GM21381 (cell line): Measurements from ENCODE around the gene SLC22A31.

Experiments
- ATAC-seq: cut with Tn5 transposase; IDR thresholded peaks from one replicate; pipeline ENCODE4 v1.9.1; 2021; ENCODE audit warnings: mild to moderate bottlenecking, moderate library complexity; ENCODE audit not compliant: unreplicated experiment

The SLC22A31 gene

GRCh38 chr16:89179656-89180315 is 20.6 kb downstream of the SLC22A31 start:
- no peak for ATAC-seq

- no peak for ATAC-seq
These were observed 21.2 kb downstream of the SLC22A31 start for GRCh38 chr16:89179148-89179484.

- ATAC-seq: no peak
These were observed 21.7 kb downstream of the SLC22A31 start for GRCh38 chr16:89178453-89179147.

GRCh38 chr16:89177501-89177900 is 22.8 kb downstream of the SLC22A31 start:
- no peak for ATAC-seq

GRCh38 chr16:89176717-89177116 is 23.6 kb downstream of the SLC22A31 start:
- no peak for ATAC-seq

GRCh38 chr16:89176147-89176690 is 24.1 kb downstream of the SLC22A31 start:
- no peak for ATAC-seq

- no peak for ATAC-seq
These were observed 24.8 kb downstream of the SLC22A31 start for GRCh38 chr16:89175280-89176146.

GRCh38 chr16:89174877-89175276 is 25.5 kb downstream of the SLC22A31 start:
- ATAC-seq: no peak

- ATAC-seq: no peak
These were observed 26.1 kb downstream of the SLC22A31 start for GRCh38 chr16:89174055-89174827.

GRCh38 chr16:89173174-89173921 is 27.0 kb downstream of the SLC22A31 start:
- ATAC-seq: no peak

GRCh38 chr16:89172528-89173173 is 27.7 kb downstream of the SLC22A31 start:
- no peak for ATAC-seq

- ATAC-seq: no peak
These were observed 28.2 kb downstream of the SLC22A31 start for GRCh38 chr16:89172171-89172527.

- ATAC-seq: peak; percentile 85
These were observed 28.8 kb downstream of the SLC22A31 start, which contains the start of gene CDH15 for GRCh38 chr16:89171216-89172170. Gene CDH15 (plus strand): TSS chr16:89171748. CDS start chr16:89171832, 84 bp downstream.

- no peak for ATAC-seq
These were observed 29.8 kb downstream of the SLC22A31 start for GRCh38 chr16:89170346-89171215.

GRCh38 chr16:89169778-89170177 is 30.6 kb downstream of the SLC22A31 start:
- no peak for ATAC-seq

- no peak for ATAC-seq
These were observed 31.8 kb downstream of the SLC22A31 start for GRCh38 chr16:89168381-89169189.
